H9 (cell line): Measurements from ENCODE around the gene PLEKHA8. TPM values are rescaled to one million over a fixed set of nuclear protein-coding genes. Genes with fewer than 3 reads are reported as not detected.

Source experiments
- DNase-seq: peaks from one replicate; pipeline ENCODE4 v3.0.0-alpha.2; 2017
- H2AFZ ChIP-seq: one replicate; pipeline ENCODE4 v1.6.1; 2013; ENCODE audit warnings: mild to moderate bottlenecking, low read length, control low read depth, moderate library complexity
- H2AK5ac ChIP-seq: 2 replicates; pipeline ENCODE4 v1.6.1; 2013; ENCODE audit warnings: low read length, control low read depth, mixed read lengths; ENCODE audit not compliant: insufficient read length
- H2BK120ac ChIP-seq: one replicate; pipeline ENCODE4 v1.6.1; 2013; ENCODE audit warnings: low read depth, mild to moderate bottlenecking, low read length, control low read depth, inconsistent platforms; ENCODE audit not compliant: poor library complexity, severe bottlenecking
- H2BK12ac ChIP-seq: 2 replicates; pipeline ENCODE4 v1.6.1; 2013; ENCODE audit warnings: low read length, control low read depth, mixed read lengths, low read depth; ENCODE audit not compliant: insufficient read length
- H2BK15ac ChIP-seq: 2 replicates; pipeline ENCODE4 v1.6.1; 2013; ENCODE audit warnings: low read depth, low read length, control low read depth
- H2BK20ac ChIP-seq: one replicate; pipeline ENCODE4 v1.6.1; 2013; ENCODE audit warnings: low read depth, mild to moderate bottlenecking, low read length, control low read depth, inconsistent platforms; ENCODE audit not compliant: poor library complexity, severe bottlenecking
- H2BK5ac ChIP-seq: 2 replicates; pipeline ENCODE4 v1.6.1; 2013; ENCODE audit warnings: low read length, control low read depth, mixed read lengths; ENCODE audit not compliant: insufficient read length
- H3K14ac ChIP-seq: 2 replicates; pipeline ENCODE4 v1.6.1; 2013; ENCODE audit warnings: low read length, control low read depth; ENCODE audit not compliant: insufficient read depth
- H3K18ac ChIP-seq: 2 replicates; pipeline ENCODE4 v1.6.1; 2013; ENCODE audit warnings: low read depth, mild to moderate bottlenecking, mixed read lengths, low read length, control low read depth; ENCODE audit not compliant: insufficient read length
- H3K23ac ChIP-seq: 2 replicates; pipeline ENCODE4 v1.6.1; 2013; ENCODE audit warnings: low read length, control low read depth, mixed read lengths, low read depth; ENCODE audit not compliant: insufficient read length
- H3K23me2 ChIP-seq: 2 replicates; pipeline ENCODE4 v1.6.1; 2013; ENCODE audit warnings: low read depth, mild to moderate bottlenecking, mixed read lengths, low read length, control low read depth; ENCODE audit not compliant: insufficient read length, poor library complexity, severe bottlenecking
- H3K27ac ChIP-seq: 2 replicates; pipeline ENCODE4 v1.5.1; 2013; ENCODE audit warnings: low read length, control low read depth, mixed read lengths, low read depth; ENCODE audit not compliant: insufficient read length
- H3K27me3 ChIP-seq: 2 replicates; pipeline ENCODE4 v1.6.1; 2013; ENCODE audit warnings: low read length, control low read depth, inconsistent platforms; ENCODE audit not compliant: insufficient read depth
- H3K4ac ChIP-seq: 2 replicates; pipeline ENCODE4 v1.6.1; 2013; ENCODE audit warnings: low read depth, mild to moderate bottlenecking, control low read depth, inconsistent platforms, low read length, moderate library complexity
- H3K4me1 ChIP-seq: 2 replicates; pipeline ENCODE4 v1.6.1; 2013; ENCODE audit warnings: low read length, control low read depth, inconsistent platforms; ENCODE audit not compliant: insufficient read depth
- H3K4me2 ChIP-seq: 2 replicates; pipeline ENCODE4 v1.6.1; 2013; ENCODE audit warnings: low read length, control low read depth, mixed read lengths; ENCODE audit not compliant: insufficient read length, insufficient read depth
- H3K56ac ChIP-seq: 2 replicates; pipeline ENCODE4 v1.6.1; 2013; ENCODE audit warnings: low read depth, mild to moderate bottlenecking, mixed read lengths, low read length, control low read depth; ENCODE audit not compliant: insufficient read length
- H3K79me1 ChIP-seq: 2 replicates; pipeline ENCODE4 v1.6.1; 2013; ENCODE audit warnings: low read depth, mild to moderate bottlenecking, moderate library complexity, low read length, control low read depth, inconsistent platforms; ENCODE audit not compliant: insufficient read depth, poor library complexity, severe bottlenecking
- H3K79me2 ChIP-seq: 2 replicates; pipeline ENCODE4 v1.6.1; 2013; ENCODE audit warnings: low read length, control low read depth, inconsistent platforms; ENCODE audit not compliant: insufficient read depth
- H3K9ac ChIP-seq: 2 replicates; pipeline ENCODE4 v1.6.1; 2013; ENCODE audit warnings: low read length, control low read depth, mixed read lengths; ENCODE audit not compliant: insufficient read length; ENCODE audit errors: extremely low read depth
- H3K9me3 ChIP-seq: one replicate; pipeline ENCODE4 v1.6.1; 2013; ENCODE audit warnings: low read depth, low read length, inconsistent platforms; ENCODE audit not compliant: control insufficient read depth
- H3T11ph ChIP-seq: one replicate; pipeline ENCODE4 v1.6.1; 2013; ENCODE audit warnings: mild to moderate bottlenecking, low read length, control low read depth, inconsistent platforms
- H4K20me1 ChIP-seq: one replicate; pipeline ENCODE4 v1.6.1; 2013; ENCODE audit not compliant: control insufficient read depth, insufficient read length, insufficient read depth
- H4K5ac ChIP-seq: 2 replicates; pipeline ENCODE4 v1.6.1; 2013; ENCODE audit warnings: low read depth, mild to moderate bottlenecking, mixed read lengths, low read length, control low read depth; ENCODE audit not compliant: insufficient read length
- H4K8ac ChIP-seq: replicated peaks from 2 replicates; pipeline ENCODE4 v1.6.1; 2013; ENCODE audit warnings: low read length, control low read depth, mixed read lengths, low read depth; ENCODE audit not compliant: insufficient read length
- H4K91ac ChIP-seq: 2 replicates; pipeline ENCODE4 v1.6.1; 2013; ENCODE audit warnings: low read depth, mild to moderate bottlenecking, moderate library complexity, mixed read lengths, low read length, control low read depth; ENCODE audit not compliant: insufficient read length
- H3K27ac Mint-ChIP-seq, 3 experiments: 2 replicates in 2 of 3; 3 replicates in 1 of 3; pipeline ENCODE4 v1.8.0; 2020 to 2021; ENCODE audit warnings: mixed read lengths in 3 of 3, mild to moderate bottlenecking in 1 of 3, moderate library complexity in 1 of 3
- H3K27me3 Mint-ChIP-seq: 2 replicates; pipeline ENCODE4 v1.8.0; 2021; ENCODE audit warnings: low read depth, mild to moderate bottlenecking, moderate library complexity, mixed read lengths
- H3K36me3 Mint-ChIP-seq, 3 experiments: 2 replicates in 2 of 3; 3 replicates in 1 of 3; pipeline ENCODE4 v1.8.0; 2020 to 2021; ENCODE audit warnings: low read depth in 3 of 3, mixed read lengths in 3 of 3; ENCODE audit not compliant: insufficient read depth in 1 of 3
- H3K4me1 Mint-ChIP-seq, 2 experiments: 2 replicates each; pipeline ENCODE4 v1.8.0; 2020; ENCODE audit warnings: mixed read lengths in 2 of 2
- H3K4me3 Mint-ChIP-seq, 2 experiments: 2 replicates in 1 of 2; 3 replicates in 1 of 2; pipeline ENCODE4 v1.8.0; 2020 to 2021; ENCODE audit warnings: mild to moderate bottlenecking in 2 of 2, mixed read lengths in 2 of 2, moderate library complexity in 1 of 2
- H3K9me3 Mint-ChIP-seq, 2 experiments: 2 replicates in 1 of 2; 3 replicates in 1 of 2; pipeline ENCODE4 v1.8.0; 2020; ENCODE audit warnings: mild to moderate bottlenecking in 2 of 2, mixed read lengths in 2 of 2, moderate library complexity in 1 of 2
- WGBS: extraction: QIAGEN DNeasy Blood & Tissue Kit; methylation state at CpG from one replicate; pipeline ENCODE4 v1.1.7; 2013; ENCODE audit warnings: missing lambda C conversion rate, low lambda C conversion rate, mixed read lengths; ENCODE audit not compliant: insufficient read length; ENCODE audit errors: extremely low coverage; 5-methylcytosine and 5-hydroxymethylcytosine counted together
- total RNA-seq: library from RNA; stranded (reverse); gene quantifications from 2 replicates; pipeline ENCODE4 v1.2.1, GENCODE V29; 2021
- TF ChIP-seq, protein P1 (sequence below): fragments of 200-600 bp; sonication (generic); conservative IDR thresholded peaks from 3 replicates; pipeline ENCODE4 v1.8.0; 2021; ENCODE audit warnings: antibody characterized with exemption, mild to moderate bottlenecking

Gene PLEKHA8
- total RNA-seq, 1 experiment from 2014 or later, result 37.0 TPM

DNA sequence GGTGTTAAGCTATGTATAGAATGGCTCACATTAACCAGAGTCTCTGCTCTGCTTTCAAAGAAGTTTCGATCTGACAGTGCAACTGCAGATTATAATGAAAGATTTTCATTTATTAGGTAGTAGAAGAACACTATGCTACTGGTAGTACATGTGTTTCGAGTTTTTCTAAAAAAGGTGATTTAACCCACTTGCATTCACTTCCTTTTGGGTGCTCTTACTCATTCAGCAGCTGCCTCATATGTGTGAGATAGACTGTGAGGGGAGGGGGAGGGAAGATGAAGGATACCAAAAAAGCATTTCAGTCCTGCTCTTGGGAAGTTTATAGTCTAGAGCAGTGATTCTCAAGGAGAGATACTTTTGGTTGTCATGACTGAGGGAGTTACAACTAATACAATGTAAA lies 20.4 kb downstream of the PLEKHA8 start:
- H3K18ac ChIP-seq, result no peak overlapping the region
- no peak overlapping the region for H3K27ac ChIP-seq
- H3K56ac ChIP-seq, result no peak overlapping the region
- no peak overlapping the region for H3K23ac ChIP-seq
- Mint-ChIP-seq H3K36me3 (peaks cover 19 to 66% (median 60%) of the 10 kb centered on the region in 3 experiments; a peak in 6 of 7 replicates), H3K9me3 (no peaks in the 10 kb centered on the region), H3K4me1 (peaks cover 2 to 3% of the 10 kb centered on the region in 2 experiments; a peak in 1 of 4 replicates), H3K27ac (no peak overlapping the region), H3K27me3 (no peaks in the 10 kb centered on the region), H3K4me3 (no peak overlapping the region)
- no peaks in the 10 kb centered on the region for H3K23me2 ChIP-seq
- no peak overlapping the region for H3K14ac ChIP-seq
- peaks cover under 1% of the 10 kb centered on the region; the same call in 1 of the 2 replicates for H3K79me2 ChIP-seq
- no peak overlapping the region for H4K5ac ChIP-seq
- H4K91ac ChIP-seq, result no peak overlapping the region
- TF ChIP-seq, protein P1, sequence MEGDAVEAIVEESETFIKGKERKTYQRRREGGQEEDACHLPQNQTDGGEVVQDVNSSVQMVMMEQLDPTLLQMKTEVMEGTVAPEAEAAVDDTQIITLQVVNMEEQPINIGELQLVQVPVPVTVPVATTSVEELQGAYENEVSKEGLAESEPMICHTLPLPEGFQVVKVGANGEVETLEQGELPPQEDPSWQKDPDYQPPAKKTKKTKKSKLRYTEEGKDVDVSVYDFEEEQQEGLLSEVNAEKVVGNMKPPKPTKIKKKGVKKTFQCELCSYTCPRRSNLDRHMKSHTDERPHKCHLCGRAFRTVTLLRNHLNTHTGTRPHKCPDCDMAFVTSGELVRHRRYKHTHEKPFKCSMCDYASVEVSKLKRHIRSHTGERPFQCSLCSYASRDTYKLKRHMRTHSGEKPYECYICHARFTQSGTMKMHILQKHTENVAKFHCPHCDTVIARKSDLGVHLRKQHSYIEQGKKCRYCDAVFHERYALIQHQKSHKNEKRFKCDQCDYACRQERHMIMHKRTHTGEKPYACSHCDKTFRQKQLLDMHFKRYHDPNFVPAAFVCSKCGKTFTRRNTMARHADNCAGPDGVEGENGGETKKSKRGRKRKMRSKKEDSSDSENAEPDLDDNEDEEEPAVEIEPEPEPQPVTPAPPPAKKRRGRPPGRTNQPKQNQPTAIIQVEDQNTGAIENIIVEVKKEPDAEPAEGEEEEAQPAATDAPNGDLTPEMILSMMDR, result no peak
- peaks cover 6% of the 10 kb centered on the region for H3K79me1 ChIP-seq
- H2AK5ac ChIP-seq, result no peak overlapping the region
- no peaks in the 10 kb centered on the region for H3K27me3 ChIP-seq
- H2BK12ac ChIP-seq, result no peak overlapping the region
- no peak overlapping the region for H2BK120ac ChIP-seq
- no peaks in the 10 kb centered on the region for H3K4me1 ChIP-seq
- H3K9me3 ChIP-seq, result no peaks in the 10 kb centered on the region
- no peak overlapping the region for H2BK20ac ChIP-seq
- H3K4me2 ChIP-seq, result no peak overlapping the region
- H3K4ac ChIP-seq, result no peak overlapping the region
- H2AFZ ChIP-seq, result no peak overlapping the region
- no peak overlapping the region for H3K9ac ChIP-seq
- WGBS, result no CpG with 5 or more reads among the region's 2 CpGs
- no peak overlapping the region for H4K8ac ChIP-seq
- no peaks in the 10 kb centered on the region for H4K20me1 ChIP-seq
- no peak overlapping the region for H3T11ph ChIP-seq
- DNase-seq, result no peak
- H2BK5ac ChIP-seq, result no peak overlapping the region
- H2BK15ac ChIP-seq, result no peak overlapping the region
